Measurements from ENCODE around the gene JPT2.
"Not testable (repeated sequence)": the region's sequence is repeated elsewhere in the genome, so short reads cannot be mapped to it uniquely, and the experiment has no call there.

Gene JPT2

GRCh38 chr16:1677339-1677738, 740 bp upstream of the JPT2 start:
- no peak for DNase-seq

DNA sequence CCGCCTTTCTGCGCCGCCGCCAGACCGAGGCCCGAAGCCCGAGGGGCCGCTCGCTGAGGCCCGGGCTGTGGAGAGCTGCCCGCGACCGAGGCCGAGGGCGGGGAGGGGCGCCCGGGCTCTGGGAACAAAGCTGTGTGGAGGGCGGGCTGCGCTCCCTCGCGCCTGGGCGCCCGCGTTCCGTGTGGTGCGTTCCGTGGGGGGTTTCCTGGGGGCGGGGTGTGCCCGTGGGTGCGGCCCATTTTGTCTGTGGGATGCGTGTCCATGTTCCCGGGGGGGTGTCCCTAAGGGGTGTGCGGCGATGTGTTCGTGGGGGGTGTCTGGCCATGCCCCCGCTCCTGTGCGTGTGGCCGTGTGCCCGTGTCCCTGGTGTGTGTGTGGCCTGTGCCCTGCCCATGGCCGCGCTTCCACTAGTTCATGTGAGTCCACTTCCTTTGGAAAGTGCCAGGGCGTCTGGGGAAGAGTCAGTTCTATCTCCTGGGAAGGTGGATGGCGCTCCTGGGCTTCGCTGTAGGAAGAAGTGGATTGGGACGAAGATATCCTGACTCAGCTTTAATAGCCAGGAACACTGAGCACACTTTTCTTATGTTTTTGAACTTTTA, 520 bp downstream of the JPT2 start:
- no peak for DNase-seq

- DNase-seq, result no peak
Observed at GRCh38 chr16:1680361-1680760, 2.3 kb downstream of the JPT2 start.

DNA sequence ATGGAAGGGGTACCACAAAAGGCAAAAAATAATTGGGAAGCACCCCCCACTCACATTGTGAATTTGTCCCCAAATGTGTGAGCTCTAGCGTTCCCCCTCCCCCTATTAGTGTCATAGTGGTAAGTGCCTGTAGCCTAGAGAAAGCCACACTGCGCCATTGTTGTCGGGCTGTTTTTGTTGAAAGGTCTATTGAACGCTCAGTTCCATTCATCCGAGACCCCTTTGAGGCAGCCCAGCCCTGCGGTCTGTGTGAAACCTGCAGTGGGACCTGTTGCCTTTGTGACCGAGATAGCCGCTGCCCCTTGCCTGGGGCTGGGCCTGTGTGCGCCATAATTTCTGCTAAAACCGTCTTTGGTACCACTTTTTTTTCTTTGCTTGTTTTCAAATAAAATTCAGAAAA, 3.0 kb downstream of the JPT2 start:
- DNase-seq, result no peak

GRCh38 chr16:1687427-1688316, 9.6 kb downstream of the JPT2 start:
- no peak for DNase-seq

- DNase-seq, result no peak
Observed at GRCh38 chr16:1688807-1689560, 10.9 kb downstream of the JPT2 start.

GRCh38 chr16:1689853-1690252, 11.8 kb downstream of the JPT2 start:
- DNase-seq, result no peak

DNA sequence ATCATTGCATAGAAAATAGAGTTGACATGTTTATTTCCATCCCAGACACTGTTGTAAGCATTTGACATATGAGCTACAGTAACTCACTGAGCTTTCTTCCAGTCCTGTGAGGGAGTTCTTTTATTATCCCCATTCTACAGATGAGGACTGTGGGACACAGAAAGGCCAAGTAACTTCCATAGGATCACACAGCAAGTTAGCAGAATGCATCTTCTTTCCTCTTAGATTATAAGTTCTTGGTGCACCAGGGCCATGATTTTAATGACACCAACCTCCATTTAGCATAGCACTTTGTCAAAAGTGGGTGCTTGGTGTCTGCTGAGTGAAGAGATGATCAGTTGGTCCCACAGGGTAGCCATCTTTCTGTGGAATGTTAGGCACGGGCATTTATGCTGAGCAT, 12.7 kb downstream of the JPT2 start:
- no peak for DNase-seq

- no peak for DNase-seq
Observed at GRCh38 chr16:1691276-1691675, 13.2 kb downstream of the JPT2 start.

- DNase-seq, result no peak
Observed at GRCh38 chr16:1691956-1692355, 13.9 kb downstream of the JPT2 start.

- DNase-seq, result no peak
Observed at GRCh38 chr16:1696863-1697262, 18.8 kb downstream of the JPT2 start.

DNA sequence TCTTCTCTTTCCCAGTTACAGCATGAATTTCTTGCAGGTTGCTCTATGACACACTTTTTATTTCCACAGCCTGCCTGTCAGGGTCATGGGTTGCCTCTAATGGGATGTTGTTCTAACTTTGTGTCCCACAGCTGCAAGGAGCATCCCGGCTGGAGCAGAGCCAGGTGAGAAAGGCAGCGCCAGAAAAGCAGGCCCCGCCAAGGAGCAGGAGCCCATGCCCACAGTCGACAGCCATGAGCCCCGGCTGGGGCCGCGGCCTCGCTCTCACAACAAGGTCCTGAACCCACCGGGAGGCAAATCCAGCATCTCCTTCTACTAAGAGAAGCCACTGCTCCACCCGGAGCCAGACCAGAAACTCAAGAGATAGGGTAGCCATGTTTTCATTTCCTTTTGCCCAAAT, 20.6 kb downstream of the JPT2 start:
- DNase-seq, result no peak

- DNase-seq, result no peak
Observed at GRCh38 chr16:1700246-1700645, 22.2 kb downstream of the JPT2 start.

DNA sequence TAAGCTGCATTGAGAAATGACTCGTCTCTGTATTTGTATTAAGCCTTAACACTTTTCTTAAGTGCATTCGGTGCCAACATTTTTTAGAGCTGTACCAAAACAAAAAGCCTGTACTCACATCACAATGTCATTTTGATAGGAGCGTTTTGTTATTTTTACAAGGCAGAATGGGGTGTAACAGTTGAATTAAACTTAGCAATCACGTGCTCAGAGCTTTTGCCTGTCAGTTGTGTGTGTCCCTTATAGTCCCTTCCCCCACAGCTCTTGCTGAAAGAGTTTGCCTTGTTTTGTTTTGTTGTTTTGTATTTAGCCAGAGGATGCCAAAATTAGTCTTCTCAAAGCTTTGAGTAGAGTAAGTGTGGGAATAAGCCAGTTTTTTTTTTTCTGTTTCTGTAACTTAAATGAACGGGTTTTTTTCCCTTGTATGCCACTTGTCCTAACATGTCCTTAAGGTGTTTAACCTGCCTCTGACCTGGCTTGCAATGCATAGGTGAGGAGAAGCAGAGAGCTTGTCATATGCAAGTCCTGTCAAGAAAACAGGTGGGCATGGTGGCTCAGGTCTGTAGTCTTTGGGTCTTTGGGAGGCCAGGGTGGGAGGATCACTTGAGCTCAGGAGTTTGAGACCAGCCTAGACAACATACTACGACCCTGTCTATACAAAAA, 23.3 kb downstream of the JPT2 start:
- no peak for DNase-seq

DNA sequence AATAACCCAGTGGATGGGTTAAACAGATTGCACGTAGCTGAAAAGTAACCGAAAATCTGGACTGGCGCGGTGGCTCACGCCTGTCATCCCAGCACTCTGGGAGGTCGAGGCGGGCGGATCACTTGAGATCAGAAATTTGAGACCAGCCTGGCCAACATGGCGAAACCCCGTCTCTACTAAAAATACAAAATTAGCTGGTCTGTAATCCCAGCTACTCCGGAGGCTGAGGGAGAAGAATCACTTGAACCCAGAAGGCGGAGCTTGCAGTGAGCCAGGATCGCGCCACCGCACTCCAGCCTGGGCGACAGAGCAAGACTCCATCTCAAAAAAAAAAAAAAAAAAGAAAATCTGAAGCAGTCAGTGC, 27.2 kb downstream of the JPT2 start:
- DNase-seq, result not testable (repeated sequence)

- DNase-seq, result peak; percentile 68 to 72
Observed at GRCh38 chr16:1705688-1706385, 27.8 kb downstream of the JPT2 start, which contains the start of gene MAPK8IP3. MAPK8IP3 (plus strand) TSS chr16:1706195; CDS start chr16:1706340, 145 bp downstream.

DNA sequence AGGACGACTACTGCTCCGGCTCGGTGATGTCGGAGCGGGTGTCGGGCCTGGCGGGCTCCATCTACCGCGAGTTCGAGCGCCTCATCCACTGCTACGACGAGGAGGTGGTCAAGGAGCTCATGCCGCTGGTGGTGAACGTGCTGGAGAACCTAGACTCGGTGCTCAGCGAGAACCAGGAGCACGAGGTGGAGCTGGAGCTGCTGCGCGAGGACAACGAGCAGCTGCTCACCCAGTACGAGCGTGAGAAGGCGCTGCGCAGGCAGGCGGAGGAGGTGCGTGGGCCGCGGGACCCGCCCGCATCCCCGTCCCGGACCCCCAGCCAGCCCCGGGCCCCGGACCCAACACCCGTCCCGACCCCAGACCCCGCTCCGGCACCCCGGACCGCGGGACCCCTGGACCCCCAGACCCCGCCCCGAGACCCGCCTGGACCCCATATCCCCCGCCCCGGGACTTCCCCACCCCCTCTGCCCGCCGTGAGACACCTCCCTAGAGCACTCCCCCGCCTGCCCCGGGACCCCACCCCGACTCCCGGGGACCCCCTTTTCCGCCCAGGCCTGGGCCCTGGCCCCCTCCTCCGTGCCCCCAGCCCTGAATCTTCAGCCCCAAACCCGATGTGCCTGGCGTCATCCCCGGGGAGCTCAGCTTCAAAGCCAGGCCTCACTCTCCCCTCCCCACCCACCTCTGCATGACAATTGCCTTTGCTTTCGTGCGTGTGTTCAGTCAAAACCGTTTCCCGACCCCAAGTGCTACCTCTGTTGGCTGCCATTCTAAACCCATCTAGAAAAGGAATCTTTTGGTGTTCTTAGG, 28.5 kb downstream of the JPT2 start:
- no peak for DNase-seq

DNA sequence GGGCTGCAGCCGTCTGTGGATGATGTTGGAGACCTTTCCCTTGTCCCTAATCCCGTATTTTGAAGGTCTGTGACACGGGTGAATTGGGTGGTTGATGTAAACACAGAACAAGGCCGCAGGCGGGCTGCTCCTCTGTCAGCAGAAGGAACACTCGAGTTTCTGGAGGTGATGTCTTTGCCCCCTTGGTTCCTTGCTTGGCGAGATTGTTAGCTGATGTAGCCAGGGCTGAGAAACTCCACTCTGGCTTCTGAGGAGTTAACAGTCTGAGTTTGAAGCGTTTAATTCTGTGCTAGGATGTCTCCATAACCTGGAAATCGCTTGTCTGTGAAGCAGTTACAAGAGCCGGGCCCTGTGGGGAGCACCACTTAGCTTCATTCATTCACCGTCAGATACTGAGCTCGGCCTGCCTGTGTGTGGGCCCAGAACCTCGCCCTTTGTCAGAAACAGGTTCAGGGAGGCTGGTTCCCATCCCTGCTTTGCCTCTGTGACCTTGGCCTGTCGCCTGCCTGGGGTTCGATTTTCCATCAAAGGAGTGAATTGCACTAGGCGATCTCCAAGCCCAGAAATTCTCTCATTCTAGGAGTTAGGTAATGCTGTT, 29.2 kb downstream of the JPT2 start:
- no peak for DNase-seq

GRCh38 chr16:1708083-1708767, 30.1 kb downstream of the JPT2 start:
- no peak for DNase-seq

DNA sequence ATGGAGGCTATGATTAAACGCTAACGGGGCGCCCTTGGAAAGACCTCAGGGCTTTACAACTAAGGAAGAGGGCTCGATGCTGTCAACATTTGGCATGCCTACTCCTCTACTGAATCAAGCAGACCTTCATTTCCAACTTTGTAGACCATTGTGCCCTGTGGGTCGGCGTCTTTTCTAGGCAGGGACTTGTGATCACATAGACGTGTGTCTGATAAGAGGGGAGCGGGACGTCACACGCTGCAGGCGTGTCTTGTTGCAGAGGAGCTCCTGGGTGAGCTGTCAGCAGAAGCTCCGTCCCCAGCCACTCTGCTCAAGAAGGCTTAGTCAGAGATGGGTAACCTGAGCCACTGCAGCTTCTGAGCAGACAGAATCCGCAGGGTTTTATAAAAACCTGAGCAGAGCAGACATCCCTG, 30.7 kb downstream of the JPT2 start:
- DNase-seq, result no peak

DNA sequence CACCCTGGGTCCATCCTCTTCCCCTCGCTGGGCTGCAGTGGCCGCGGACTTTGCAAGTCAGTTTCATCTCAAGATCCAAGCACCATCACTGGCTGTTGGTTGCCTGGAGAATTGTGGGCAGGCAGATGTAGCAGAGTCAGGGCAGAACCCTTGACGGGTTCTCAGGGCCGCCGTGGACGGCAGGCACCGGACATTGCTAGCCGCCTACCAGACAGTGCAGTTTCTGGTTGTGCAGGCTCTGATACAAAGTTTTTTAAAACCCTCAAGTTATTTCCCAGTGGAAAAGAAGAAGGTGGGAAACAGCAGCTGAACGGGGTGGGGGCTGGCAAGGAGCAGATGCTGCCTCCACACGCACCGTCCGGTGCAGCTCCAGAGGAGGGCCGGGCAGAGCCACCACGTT, 31.3 kb downstream of the JPT2 start:
- DNase-seq, result no peak

All from AML-193 (cell line).